HepG2 (cell line): ENCODE data around the gene SIVA1. TPM values are rescaled to one million over a fixed set of nuclear protein-coding genes. Genes with fewer than 3 reads are reported as not detected.

ENCODE experiments used
- DR1 ChIP-seq: sonication (generic); formaldehyde crosslinking; IDR thresholded peaks from 2 replicates; pipeline ENCODE4 v1.8.0; 2021; ENCODE audit warnings: mild to moderate bottlenecking, missing genetic modification reagents, inconsistent platforms
- ELF1 ChIP-seq: sonication (generic); formaldehyde crosslinking; IDR thresholded peaks from 2 replicates; pipeline ENCODE4 v1.4.0; 2020; ENCODE audit warnings: missing genetic modification reagents
- GABPB1 ChIP-seq: IDR thresholded peaks from 2 replicates; pipeline ENCODE4 v1.6.1; 2016; ENCODE audit warnings: mild to moderate bottlenecking, missing genetic modification reagents, moderate library complexity, missing compliant biosample characterization
- KLF16 ChIP-seq, 2 experiments: sonication (generic) in 1 of 2; formaldehyde crosslinking in 1 of 2; IDR thresholded peaks; 2 replicates each; pipeline versions ENCODE4 v1.6.1 to v1.8.0; 2016 to 2023; ENCODE audit warnings: missing genetic modification reagents in 2 of 2, missing compliant biosample characterization in 1 of 2
- MAFK ChIP-seq, 2 experiments: IDR thresholded peaks in 1 of 2; conservative IDR thresholded peaks in 1 of 2; 2 replicates each; pipeline ENCODE4 v1.6.1; 2011; ENCODE audit warnings: improper control_type of control experiment in 2 of 2, low read length in 2 of 2
- MED8 ChIP-seq: sonication (generic); formaldehyde crosslinking; IDR thresholded peaks from 2 replicates; pipeline ENCODE4 v1.8.1; 2023; ENCODE audit warnings: mild to moderate bottlenecking, missing genetic modification reagents; ENCODE audit not compliant: insufficient replicate concordance
- MTA3 ChIP-seq: sonication (generic); formaldehyde crosslinking; IDR thresholded peaks from 2 replicates; pipeline ENCODE4 v1.4.0; 2020; ENCODE audit warnings: missing genetic modification reagents
- NFKBIZ ChIP-seq: IDR thresholded peaks from 2 replicates; pipeline ENCODE4 v1.6.1; 2018; ENCODE audit warnings: missing genetic modification reagents, missing compliant biosample characterization
- PCBP2 ChIP-seq: fragments of 200-400 bp; formaldehyde crosslinking; optimal IDR thresholded peaks from 2 replicates; pipeline ENCODE3; 2018; ENCODE audit warnings: low read length, low read depth; ENCODE audit not compliant: poor library complexity, severe bottlenecking
- PHF21A ChIP-seq: sonication (generic); formaldehyde crosslinking; IDR thresholded peaks from 2 replicates; pipeline ENCODE4 v1.5.0; 2020; ENCODE audit warnings: mild to moderate bottlenecking, missing genetic modification reagents
- PTBP1 ChIP-seq: fragments of 200-400 bp; formaldehyde crosslinking; IDR thresholded peaks from 2 replicates; pipeline ENCODE4 v1.6.1; 2018; ENCODE audit warnings: low read length, low read depth; ENCODE audit not compliant: poor library complexity, severe bottlenecking
- SCMH1 ChIP-seq: sonication (generic); formaldehyde crosslinking; IDR thresholded peaks from 2 replicates; pipeline ENCODE4 v1.9.0; 2021; ENCODE audit warnings: missing genetic modification reagents, mild to moderate bottlenecking, borderline replicate concordance
- TAF15 ChIP-seq: fragments of 200-400 bp; formaldehyde crosslinking; IDR thresholded peaks from one replicate; pipeline ENCODE4 v1.6.1; 2018; ENCODE audit warnings: mild to moderate bottlenecking, low read depth, low read length; ENCODE audit not compliant: poor library complexity, severe bottlenecking
- TARDBP ChIP-seq: sonication (generic); formaldehyde crosslinking; IDR thresholded peaks from 2 replicates; pipeline ENCODE4 v1.8.0; 2022; ENCODE audit warnings: mild to moderate bottlenecking, missing genetic modification reagents
- XBP1 ChIP-seq: sonication (generic); formaldehyde crosslinking; IDR thresholded peaks from 2 replicates; pipeline ENCODE4 v1.5.0; 2020; ENCODE audit warnings: missing genetic modification reagents
- ZNF225 ChIP-seq: sonication (generic); formaldehyde crosslinking; IDR thresholded peaks from 2 replicates; pipeline ENCODE4 v1.4.0; 2020; ENCODE audit warnings: mild to moderate bottlenecking, missing genetic modification reagents
- ZNF782 ChIP-seq: sonication (generic); formaldehyde crosslinking; IDR thresholded peaks from 2 replicates; pipeline ENCODE4 v1.4.0; 2020; ENCODE audit warnings: missing genetic modification reagents, mild to moderate bottlenecking, borderline replicate concordance
- ZNF850 ChIP-seq: sonication (generic); formaldehyde crosslinking; conservative IDR thresholded peaks from 2 replicates; pipeline ENCODE4 v1.9.0; 2021; ENCODE audit warnings: mild to moderate bottlenecking, missing genetic modification reagents
- polyA plus RNA-seq, 8 experiments: library from polyadenylated mRNA; depleted of rRNA in 3 of 8; stranded (reverse) in 7 of 8; unstranded in 1 of 8; fragments of >200 nt; fragmentation: Illumina TruSeq in 4 of 8; extraction: Trizol in 4 of 8; gene quantifications; 2 replicates each; pipeline versions ENCODE4 v1.2.1 to v1.2.3, GENCODE V29; 2011 to 2016; ENCODE audit warnings: low read depth in 4 of 8, missing spikeins in 1 of 8, mixed read lengths in 1 of 8; ENCODE audit not compliant: insufficient read depth in 1 of 8
- total RNA-seq, 5 experiments: library from RNA; depleted of rRNA; stranded (reverse); fragments of >200 nt; fragmentation: Illumina TruSeq; extraction: Trizol; gene quantifications; 2 replicates each; pipeline ENCODE4 v1.2.3, GENCODE V29; 2016; ENCODE audit warnings: low read depth in 1 of 5
- TF ChIP-seq, protein P1 (sequence below): sonication (generic); formaldehyde crosslinking; IDR thresholded peaks from 2 replicates; pipeline ENCODE4 v1.5.0; 2020; ENCODE audit warnings: mild to moderate bottlenecking, missing genetic modification reagents
- TF ChIP-seq, protein P2 (sequence below): sonication (generic); formaldehyde crosslinking; IDR thresholded peaks from 2 replicates; pipeline ENCODE4 v1.5.1; 2020; ENCODE audit warnings: missing genetic modification reagents, mild to moderate bottlenecking, borderline replicate concordance
- TF ChIP-seq, protein P3 (sequence below), 2 experiments: IDR thresholded peaks; 2 replicates each; pipeline ENCODE4 v1.6.1; 2011 to 2012; ENCODE audit warnings: low read length in 2 of 2, borderline replicate concordance in 1 of 2, low read depth in 1 of 2, mild to moderate bottlenecking in 1 of 2, moderate library complexity in 1 of 2

Gene SIVA1
- total and polyA plus RNA-seq, 2 of the 13 experiments (the other 11 are each of a cell fraction or from before 2014, with no cell fraction given) = 123 to 186 TPM

DNA sequence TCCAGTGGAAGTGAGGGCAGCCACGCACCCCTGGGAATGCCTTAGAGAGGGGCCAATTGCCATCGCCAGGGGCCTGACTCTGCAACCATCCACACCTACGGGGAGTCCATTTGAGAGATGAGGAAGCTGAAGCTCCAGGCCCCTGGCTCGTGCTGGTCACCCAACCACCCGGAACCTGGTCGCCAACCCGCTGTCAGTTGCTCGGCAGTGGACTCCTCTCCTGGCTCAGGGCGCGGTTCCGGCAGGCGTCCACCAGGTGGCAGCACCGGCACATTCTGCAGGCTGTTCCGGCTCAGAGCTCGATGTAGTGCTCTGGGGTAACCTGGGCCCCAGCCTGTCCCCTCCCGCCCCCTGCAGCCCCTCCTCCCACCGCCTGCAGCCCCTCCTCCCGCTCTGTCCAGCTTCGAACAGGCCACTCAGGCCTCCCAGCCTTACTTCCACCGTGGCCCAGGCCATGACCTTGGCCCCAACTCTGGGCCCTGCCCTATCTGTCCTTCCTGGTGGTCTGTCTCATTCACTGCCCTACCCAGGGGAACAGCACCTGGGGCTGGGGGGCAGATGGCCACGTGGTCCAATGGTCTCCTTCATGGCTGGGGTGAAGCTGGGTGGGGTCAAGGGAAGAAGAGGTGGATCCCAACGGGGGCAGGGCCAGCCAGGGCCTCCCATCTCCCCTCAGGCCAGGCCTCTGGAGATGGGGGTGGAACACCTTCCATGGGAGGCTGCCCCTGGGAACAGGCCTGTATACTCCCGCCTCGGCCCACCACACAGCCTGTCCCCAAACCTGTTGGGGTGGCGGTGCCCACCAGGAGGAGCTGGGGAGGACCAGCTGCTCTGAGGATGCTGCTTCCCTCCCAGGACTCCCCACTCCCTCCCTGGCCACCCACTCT is 15.7 kb downstream of the SIVA1 start (continued):
- no peak for TF ChIP-seq PCBP2
- TF ChIP-seq NFKBIZ (CRISPR knock-in tag) = no peak
- TF ChIP-seq, protein P1, sequence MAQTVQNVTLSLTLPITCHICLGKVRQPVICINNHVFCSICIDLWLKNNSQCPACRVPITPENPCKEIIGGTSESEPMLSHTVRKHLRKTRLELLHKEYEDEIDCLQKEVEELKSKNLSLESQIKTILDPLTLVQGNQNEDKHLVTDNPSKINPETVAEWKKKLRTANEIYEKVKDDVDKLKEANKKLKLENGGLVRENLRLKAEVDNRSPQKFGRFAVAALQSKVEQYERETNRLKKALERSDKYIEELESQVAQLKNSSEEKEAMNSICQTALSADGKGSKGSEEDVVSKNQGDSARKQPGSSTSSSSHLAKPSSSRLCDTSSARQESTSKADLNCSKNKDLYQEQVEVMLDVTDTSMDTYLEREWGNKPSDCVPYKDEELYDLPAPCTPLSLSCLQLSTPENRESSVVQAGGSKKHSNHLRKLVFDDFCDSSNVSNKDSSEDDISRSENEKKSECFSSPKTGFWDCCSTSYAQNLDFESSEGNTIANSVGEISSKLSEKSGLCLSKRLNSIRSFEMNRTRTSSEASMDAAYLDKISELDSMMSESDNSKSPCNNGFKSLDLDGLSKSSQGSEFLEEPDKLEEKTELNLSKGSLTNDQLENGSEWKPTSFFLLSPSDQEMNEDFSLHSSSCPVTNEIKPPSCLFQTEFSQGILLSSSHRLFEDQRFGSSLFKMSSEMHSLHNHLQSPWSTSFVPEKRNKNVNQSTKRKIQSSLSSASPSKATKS (CRISPR knock-in tag) = no peak
- TF ChIP-seq ZNF225 (CRISPR knock-in tag) = peak; percentile 58; the same call in 1 of the 2 replicates
- no peak for TF ChIP-seq ZNF850 (CRISPR knock-in tag)
- no peak for TF ChIP-seq PTBP1
- TF ChIP-seq MED8 (CRISPR knock-in tag) = peak; percentile 46
- TF ChIP-seq, protein P2, sequence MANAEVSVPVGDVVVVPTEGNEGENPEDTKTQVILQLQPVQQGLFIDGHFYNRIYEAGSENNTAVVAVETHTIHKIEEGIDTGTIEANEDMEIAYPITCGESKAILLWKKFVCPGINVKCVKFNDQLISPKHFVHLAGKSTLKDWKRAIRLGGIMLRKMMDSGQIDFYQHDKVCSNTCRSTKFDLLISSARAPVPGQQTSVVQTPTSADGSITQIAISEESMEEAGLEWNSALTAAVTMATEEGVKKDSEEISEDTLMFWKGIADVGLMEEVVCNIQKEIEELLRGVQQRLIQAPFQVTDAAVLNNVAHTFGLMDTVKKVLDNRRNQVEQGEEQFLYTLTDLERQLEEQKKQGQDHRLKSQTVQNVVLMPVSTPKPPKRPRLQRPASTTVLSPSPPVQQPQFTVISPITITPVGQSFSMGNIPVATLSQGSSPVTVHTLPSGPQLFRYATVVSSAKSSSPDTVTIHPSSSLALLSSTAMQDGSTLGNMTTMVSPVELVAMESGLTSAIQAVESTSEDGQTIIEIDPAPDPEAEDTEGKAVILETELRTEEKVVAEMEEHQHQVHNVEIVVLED = no peak
- 0 out of 2 replicates have a peak, but pooled peaks have one; percentile 23 for TF ChIP-seq DR1 (CRISPR knock-in tag)
- peak; percentile 62 for TF ChIP-seq ELF1 (CRISPR knock-in tag)
- TF ChIP-seq XBP1 (CRISPR knock-in tag) = no peak
- TF ChIP-seq TAF15 = no peak
- no peak for TF ChIP-seq MAFK (conservative IDR thresholded peaks at IDR 0.05 in 1 of 2, IDR thresholded peaks at IDR 0.05 in 1 of 2; ENCODE audit: low read length in 2 of 2)
- peak; percentile 72; the same call in 1 of the 2 replicates for TF ChIP-seq ZNF782 (CRISPR knock-in tag)
- TF ChIP-seq, protein P3, sequence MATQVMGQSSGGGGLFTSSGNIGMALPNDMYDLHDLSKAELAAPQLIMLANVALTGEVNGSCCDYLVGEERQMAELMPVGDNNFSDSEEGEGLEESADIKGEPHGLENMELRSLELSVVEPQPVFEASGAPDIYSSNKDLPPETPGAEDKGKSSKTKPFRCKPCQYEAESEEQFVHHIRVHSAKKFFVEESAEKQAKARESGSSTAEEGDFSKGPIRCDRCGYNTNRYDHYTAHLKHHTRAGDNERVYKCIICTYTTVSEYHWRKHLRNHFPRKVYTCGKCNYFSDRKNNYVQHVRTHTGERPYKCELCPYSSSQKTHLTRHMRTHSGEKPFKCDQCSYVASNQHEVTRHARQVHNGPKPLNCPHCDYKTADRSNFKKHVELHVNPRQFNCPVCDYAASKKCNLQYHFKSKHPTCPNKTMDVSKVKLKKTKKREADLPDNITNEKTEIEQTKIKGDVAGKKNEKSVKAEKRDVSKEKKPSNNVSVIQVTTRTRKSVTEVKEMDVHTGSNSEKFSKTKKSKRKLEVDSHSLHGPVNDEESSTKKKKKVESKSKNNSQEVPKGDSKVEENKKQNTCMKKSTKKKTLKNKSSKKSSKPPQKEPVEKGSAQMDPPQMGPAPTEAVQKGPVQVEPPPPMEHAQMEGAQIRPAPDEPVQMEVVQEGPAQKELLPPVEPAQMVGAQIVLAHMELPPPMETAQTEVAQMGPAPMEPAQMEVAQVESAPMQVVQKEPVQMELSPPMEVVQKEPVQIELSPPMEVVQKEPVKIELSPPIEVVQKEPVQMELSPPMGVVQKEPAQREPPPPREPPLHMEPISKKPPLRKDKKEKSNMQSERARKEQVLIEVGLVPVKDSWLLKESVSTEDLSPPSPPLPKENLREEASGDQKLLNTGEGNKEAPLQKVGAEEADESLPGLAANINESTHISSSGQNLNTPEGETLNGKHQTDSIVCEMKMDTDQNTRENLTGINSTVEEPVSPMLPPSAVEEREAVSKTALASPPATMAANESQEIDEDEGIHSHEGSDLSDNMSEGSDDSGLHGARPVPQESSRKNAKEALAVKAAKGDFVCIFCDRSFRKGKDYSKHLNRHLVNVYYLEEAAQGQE (IDR thresholded peaks at IDR 0.05; ENCODE audit: borderline replicate concordance in 1 of 2, low read depth in 1 of 2, low read length in 2 of 2) = peak in 1 of 2 experiments; percentile 50; a peak in 1 of 4 replicates
- TF ChIP-seq GABPB1 = peak; percentile 74
- TF ChIP-seq PHF21A (CRISPR knock-in tag) = peak; percentile 58; the same call in 1 of the 2 replicates
- no peak for TF ChIP-seq SCMH1 (CRISPR knock-in tag)
- TF ChIP-seq MTA3 = no peak
- TF ChIP-seq KLF16 (CRISPR knock-in tag; IDR thresholded peaks at IDR 0.05) = peak in 1 of 2 experiments; percentile 69; a peak in 1 of 4 replicates
- TF ChIP-seq TARDBP (CRISPR knock-in tag) = peak; percentile 87; the same call in 1 of the 2 replicates
